Stimulated activated CD4-positive, alpha-beta T cell treated with anti-CD3 and anti-CD28 coated beads, Interleukin-12 subunit alpha, Interleukin-12 subunit beta, amount 100 ng/mL, for 4 hours (primary cell): ENCODE measurements around the gene SIK3.

Experiments
- DNase-seq: peaks from one replicate; pipeline ENCODE4 v3.0.0-alpha.2; 2020

Gene SIK3

DNA sequence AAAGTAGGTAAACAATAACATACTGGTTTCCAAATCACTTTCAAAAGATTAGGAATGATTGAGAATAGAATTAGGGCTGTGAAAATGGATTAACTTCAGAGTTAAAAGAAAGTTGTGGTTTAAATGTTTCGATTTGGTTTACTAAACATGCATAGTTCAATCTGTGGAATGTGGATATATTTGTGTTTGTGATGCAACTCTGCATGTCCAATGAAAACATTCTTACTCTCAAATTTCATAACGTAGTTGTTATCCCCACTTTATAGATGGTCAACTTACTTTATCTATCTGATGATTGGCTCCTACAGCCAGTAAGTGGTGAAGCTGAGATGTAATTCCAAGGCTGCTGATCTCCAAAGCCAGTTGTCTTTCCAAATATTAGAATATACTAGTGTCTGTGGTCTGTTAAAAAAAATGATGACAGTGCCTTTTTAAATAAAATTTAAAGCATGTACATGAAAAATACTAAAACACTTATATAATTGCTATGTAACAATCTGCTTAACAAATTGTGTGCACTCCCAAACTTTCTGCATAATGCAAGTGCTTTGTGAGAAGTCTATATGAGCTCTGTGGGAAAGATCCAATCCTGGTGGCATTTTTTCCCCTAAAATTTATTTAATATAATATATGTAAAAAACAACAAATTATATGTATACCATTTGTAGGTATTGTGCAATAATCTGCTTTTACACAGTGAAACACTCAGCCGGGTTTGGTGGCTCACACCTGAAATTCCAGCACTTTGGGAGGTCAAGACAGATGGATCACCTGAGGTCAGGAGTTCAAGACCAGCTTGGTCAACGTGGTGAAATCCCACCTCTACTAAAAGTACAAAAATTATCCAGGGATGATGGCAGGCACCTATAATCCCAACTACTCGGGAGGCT lies 9.7 kb upstream of the SIK3 start:
- DNase-seq: no peak

DNA sequence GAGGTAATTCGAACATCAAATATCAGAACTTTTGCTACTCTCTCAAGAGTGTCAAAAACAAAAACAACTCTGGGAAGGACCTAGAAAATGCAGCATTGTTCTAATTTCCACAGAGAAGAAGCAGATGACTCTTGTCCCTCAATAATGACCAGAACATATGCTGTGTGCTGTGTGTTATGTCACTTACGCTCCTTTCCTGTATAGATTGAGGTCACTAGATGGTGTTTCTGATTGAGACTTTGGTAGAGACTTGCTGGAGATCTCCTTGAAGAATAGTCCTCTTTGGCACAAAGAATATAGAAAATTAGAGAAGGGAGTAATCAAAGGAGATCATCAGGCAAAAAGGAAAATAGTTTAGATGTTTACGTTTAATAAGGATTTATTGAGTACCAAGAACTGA lies 2.3 kb upstream of the SIK3 start:
- DNase-seq: no peak

DNA sequence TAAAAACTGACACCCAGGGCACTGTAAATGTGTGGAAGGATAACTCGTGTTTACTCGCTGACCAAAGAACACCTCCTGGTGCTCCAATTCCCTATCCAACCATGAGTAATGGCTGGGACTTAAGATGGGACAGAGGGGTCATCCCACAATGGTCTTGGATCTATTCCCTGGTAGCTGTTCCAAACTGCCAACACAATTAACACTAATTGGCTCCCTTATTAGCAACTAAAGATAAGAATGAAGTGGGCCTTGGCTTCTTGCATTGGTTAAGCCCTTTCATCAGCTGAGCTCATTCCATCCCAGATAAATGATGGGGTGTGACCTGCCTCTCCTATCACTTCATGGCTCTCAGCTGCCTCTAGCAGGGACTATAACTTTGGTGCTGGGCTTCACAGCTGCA lies 1.5 kb upstream of the SIK3 start:
- no peak for DNase-seq

DNA sequence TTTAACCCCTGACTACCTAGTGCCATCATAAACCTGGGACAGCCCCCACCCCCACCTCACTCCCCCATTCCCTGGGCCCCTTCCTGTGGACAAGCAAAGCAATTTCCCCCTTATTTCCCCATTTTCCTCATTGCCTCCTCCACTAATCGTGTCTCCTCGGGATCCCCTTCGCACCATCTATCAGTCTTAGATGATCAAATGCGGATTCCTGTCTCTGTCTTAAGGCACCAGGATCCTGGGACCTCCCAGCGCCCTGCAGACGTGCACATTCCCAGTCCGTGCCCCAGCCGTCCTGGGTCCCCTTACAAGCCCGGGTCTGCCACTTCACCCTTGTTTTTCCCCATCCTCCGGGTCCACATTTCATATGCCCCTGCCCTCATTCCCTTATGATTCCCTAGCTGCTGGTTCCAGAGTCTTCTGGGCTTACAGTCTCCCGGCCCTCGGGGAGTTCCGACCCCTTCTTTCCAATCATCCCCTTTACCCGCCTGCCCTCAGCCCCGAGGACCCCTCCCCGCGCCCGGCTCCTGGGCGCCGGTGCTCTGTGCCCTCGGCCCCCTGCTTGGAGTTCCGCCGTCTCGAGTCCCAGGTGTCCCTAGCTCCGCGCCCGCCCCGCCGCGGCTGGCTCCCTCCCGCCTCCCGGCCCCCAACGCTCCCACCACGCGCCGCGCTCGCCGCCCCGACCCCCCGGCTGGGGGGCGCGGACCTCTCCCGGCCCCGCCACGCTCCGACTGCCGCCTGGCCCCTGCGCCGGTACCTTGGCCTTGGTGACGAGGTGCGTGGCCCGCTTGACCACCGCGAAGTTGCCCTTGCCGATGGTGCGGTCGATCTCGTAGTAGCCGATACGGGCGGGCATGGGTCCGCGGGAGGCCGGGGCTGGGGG lies 599 bp downstream of the SIK3 start:
- peak; percentile 32 for DNase-seq

DNA sequence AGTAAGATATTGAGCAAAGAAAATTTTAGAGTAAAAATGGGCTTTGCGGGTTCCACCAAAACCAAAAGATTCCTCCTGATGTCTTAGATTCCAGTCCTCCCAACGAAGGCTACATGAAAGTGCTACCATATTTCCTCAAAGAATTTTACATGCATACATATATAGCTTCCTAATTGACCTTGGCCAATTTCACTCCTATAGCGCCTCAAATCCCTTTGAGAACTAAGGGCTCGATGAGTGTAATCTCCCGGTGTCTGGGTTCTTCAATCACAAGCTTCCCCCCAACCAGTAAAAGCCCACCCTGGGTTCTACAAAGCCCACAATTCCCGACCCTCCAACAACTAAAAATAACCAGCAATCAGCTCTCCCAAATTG lies 1.2 kb downstream of the SIK3 start:
- DNase-seq: no peak

DNA sequence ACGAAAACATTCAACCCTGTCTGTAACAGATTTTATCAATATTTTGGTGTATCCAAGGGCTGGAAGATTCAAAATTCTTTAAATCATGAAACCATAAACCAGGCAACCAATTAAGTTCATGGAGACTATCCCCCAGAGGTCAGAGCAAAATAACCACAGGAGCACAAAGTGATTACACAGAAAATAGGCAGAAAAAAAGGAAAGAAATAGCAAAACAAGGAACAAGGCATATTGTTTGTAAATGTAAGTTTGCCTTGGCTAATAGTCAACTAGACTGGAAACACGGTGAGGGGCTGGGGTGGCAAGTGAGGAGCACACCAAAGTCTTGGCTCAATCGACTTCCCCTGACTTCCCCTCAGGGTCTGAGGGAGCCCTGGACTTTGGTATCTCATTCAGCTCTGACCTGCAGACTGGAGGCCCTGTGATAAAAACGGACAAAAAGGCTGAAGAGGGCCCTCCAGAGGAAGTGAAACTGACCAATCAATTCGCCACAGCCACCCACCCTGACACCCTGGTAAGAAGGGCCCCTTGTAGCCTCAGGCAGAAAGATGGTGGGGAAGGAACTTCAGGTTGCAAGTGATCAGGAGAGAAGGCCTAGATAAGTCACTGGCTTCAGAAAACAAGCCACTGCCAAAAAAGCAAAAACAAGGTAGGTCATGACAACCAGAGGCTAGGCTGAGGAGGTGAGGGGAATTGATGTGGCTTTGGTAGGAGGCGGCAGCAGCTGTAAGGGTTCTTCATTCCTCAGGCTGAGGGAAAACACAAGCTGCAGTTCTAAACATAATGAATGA lies 1.8 kb downstream of the SIK3 start:
- peak; percentile 8 for DNase-seq

DNA sequence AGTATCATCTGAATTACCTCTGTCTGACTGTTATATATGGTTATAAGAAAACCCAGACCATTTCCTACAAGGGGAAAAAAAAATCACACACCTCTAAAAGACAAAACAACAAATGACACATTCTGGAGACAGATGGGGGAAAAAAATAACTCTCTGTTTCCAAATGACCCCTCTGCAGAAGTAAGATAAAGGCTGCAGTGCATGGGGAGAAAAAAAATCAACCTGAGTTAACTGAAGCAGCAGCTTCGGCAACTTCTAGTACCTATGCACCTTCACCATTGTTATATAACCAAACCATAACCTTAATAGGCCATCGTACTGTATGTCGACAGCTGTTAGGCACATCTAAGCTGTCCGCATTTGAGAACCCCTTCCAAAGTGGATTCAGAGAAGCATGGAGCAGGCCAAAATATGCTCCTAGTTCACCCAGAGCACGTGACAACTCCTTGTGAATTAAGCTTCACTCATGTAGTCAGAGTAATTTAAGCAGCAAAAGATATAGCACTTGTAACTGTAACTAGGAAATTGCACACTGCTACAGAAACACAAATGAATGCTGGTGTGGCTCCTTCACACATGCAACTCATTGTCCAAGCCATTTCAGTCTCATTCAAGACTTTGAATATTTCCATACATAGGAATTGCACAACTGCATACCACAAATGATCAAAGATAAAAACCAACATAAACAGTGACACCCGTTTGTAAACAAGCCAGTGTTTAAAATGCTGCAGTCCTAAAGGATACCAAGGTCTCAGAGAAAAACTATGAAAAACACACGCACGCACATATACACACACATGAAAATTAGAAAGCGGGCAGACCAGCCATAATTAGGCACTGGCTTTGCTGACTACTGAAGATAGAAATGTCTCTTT lies 2.7 kb downstream of the SIK3 start:
- DNase-seq: no peak

DNA sequence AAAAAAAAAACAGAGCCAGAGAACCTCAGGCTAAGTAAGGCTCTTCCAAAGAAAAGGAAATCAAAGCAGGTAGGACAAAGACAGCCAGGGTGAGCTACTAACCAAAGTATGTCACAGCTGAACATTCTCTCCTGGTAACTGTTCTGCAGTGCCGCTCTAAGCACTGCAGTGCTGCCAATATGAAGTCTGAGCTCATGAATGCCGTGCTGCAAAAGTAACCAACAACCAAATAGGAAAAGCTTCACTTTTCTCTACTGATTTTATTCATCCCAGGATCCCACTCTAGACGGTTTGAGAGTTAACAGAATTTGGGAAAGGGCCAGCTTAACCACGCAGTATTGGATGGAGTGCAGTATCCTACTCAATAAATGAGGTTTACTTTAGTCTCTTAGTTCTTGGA lies 3.5 kb downstream of the SIK3 start:
- DNase-seq: no peak

DNA sequence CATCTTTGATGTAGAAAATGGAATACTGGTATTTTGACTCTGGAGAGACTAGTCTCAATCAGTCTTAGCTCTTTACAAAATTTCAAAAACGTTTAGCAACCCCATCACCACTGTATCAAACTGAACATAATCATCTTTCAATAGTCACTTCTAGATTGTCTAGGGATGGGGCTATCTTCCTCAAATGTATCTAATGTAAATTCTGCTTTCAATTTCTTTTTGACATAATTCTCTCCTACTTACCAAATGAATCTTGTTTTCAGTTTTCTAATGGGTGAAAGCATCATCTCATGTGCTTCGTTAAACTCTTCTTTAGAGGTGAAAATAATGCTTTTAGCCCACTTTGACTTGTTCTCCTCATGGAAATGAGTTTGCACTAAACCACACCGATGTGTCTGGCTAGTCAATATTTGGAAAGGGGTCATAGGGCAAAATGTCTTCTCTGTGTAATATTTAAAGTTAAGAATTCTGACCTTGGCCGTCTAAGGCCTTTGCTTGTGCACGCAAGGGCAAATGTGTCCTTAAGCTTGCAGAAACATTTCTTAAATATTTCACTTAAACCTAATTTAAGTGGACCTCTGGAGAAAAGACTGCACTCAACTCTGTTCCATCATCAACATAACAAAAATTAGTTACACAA lies 5.2 kb downstream of the SIK3 start:
- DNase-seq: no peak

DNA sequence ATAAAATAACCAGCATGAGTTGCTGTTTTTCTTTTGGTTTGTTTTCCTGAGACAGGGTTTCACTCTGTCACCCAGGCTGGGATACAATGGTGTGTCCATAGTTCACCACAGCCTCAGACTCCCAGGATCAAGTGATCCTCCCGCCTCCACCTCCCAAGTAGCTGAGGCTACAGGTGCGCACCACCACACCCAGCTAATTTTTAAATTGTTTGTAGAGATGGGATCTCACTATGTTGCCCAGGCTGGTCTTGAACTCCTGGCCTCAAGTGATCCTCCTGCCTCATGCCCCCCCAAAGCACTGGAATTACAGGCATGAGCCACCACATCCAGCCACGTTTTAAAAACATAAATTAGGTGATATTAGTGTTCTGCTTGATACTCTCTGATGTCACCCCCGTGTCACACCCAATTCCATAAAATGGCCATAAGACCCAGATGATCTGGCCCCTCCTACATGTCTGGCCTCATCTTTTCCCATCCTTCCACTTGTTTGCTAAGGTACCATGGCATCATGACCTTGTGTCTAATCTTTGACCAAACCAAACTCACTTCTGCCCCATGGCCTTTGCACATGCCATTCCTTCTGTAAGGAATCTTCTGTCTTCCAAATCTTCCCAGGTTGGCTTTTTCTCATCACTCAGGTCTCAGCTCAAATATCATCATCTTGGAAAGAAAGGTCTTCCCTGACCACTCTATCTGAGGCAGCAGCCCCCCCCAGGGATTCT lies 6.3 kb downstream of the SIK3 start:
- no peak for DNase-seq

DNA sequence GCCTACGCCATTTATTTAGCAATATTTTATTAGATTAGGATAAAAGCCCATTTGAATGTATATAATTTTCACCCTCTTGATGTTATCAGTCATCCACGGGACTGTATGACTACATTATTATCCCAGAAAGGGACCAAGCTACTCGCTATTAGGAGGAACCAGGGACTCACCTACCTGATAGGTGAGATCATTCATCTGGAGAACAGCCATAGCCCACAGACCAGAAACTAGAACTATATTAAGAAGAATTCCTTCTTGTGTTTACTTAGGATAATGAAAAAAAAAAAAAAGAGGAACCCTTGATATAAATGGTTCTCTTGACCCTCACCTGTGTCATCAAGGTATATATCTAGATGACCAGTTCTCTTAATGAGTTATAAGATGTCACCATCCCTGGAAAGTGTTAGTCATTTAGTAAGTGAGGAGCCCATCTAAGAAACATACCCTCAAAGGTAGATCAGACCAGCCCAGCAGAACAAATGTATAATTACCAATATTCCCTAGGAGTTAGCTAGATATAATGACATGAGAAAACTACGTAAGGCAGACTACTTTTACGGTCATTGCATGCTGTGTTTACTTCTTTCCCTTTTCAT lies 8.0 kb downstream of the SIK3 start:
- no peak for DNase-seq

DNA sequence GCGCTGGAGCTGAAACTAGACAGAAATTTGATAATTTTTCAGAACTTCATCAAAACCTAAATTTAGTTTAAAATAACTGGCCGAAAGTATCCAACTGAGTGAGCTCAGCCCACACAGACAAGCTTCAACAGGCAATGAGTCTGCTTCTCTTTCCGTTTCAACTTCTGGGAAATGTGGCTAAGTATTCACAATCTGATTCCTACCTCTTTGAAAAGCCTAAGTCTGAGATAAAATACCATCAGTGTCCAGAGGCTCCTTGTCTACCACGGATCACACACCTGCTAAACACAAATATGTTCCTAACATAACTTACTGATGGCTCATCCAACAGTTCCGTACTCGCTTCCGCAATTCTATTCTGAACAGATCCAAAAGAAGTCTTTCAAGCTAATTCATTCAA lies 8.5 kb downstream of the SIK3 start:
- DNase-seq: no peak

DNA sequence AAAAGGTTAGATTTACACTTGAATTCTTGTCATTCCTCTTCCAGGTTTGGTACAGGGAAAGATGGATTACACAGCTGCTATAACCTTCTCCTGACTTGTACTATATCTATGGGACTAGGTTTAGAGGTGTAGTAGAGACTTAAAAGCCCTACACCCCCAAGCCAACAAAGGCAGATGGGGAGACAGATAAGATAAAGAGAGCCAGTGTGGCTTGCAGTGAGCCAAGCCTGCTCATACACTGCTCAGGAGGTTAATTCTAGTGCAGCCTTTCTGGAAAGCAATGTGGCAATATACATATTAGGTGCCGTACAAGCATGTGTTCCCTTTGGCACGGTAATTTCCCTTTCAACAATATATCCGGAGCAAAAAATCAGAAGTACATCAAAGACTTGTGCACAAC lies 10.8 kb downstream of the SIK3 start:
- no peak for DNase-seq

DNA sequence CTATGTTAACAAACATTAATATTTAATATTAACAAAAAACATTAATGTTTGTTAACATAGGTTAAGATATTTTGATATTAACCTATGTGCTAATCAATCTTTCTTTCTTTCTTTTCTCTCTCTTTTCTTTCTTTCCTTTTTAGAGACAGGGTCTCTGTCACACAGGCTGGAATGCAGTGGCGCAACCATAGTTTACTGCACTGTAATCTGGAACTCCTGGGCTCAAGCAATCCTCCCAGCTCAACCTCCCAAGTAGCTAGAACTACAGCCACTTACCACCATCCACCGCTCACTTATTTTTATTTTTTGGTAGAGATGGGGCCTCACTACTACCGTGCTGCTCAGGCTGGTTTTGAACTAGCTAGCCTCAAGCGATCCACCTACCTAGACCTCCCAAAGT lies 13.2 kb downstream of the SIK3 start:
- DNase-seq: no peak

DNA sequence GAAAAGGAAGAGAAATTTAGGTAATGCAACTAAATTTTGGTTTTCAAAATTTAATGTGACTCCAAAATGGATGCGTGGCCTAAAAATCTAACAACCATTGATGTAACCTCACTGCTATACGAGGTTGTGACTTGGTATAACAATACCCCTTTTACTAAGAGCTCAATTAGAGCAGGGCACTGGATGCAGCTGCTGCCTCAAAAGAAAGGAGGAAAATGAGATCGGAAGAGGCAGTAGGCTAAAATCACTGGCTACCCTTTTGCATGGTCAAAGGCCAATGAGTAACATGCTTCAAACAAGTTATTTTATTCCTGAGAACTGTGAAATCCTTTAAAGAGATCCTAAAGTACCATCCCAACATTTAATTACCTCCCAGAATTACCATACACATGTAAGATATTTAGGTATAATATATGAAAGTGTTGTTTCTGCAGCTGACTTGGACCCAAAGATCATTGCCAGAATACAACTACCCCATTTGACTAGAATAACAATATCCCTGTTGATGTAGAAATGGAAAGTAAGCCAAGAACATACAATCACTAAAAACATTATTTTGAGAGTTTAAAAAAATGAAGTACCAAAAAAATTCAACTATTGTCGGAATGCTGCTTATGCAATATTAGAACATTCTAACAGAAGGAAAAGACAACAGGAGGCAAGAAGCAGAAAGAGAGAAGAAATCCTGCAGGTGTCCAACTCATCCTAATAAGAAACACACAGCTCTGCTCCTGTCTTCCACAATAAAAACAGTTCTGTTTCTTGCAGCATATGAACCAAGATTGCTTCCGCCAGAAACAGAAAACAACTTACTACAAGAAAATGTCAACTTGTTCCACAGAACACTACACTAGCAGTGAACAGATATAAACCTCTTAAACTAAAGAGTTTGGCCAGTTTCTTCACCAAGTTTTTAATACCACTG lies 15.0 kb downstream of the SIK3 start:
- DNase-seq: no peak

DNA sequence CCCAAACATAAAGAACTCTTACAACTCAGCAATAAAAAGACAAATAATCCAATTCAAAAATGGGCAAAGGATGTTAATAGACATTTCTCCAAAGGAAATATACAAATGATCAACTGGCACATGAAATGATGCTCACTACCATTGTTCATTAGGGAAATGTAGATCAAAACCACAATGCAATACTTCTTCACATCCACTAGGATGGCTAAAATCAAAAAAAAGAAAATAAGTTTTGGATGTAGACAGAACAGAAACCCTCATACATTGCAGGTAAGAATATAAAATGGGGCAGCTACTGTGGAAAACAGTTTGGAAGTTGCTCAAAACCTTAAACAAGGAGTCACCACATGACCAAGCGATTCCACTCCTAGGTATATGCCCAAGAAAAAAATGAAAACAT lies 16.3 kb downstream of the SIK3 start:
- no peak for DNase-seq

DNA sequence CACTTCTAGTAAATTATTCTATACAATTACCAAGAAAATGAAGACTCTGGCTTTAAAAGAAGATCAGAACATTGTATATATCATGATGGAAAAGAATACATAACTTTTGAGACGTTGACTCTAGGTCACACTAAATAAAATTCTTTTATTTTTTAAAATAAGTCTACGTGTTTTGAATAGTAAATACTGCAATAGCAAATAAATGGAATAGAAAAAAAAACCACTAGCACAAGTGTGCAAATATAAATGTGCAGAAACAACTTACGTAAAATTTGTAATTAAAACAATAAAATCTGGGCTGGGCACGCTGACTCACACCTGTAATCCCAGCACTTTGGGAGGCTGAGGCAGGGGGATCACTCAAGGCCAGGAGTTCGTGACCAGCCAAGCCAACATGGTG lies 17.9 kb downstream of the SIK3 start:
- DNase-seq: no peak

DNA sequence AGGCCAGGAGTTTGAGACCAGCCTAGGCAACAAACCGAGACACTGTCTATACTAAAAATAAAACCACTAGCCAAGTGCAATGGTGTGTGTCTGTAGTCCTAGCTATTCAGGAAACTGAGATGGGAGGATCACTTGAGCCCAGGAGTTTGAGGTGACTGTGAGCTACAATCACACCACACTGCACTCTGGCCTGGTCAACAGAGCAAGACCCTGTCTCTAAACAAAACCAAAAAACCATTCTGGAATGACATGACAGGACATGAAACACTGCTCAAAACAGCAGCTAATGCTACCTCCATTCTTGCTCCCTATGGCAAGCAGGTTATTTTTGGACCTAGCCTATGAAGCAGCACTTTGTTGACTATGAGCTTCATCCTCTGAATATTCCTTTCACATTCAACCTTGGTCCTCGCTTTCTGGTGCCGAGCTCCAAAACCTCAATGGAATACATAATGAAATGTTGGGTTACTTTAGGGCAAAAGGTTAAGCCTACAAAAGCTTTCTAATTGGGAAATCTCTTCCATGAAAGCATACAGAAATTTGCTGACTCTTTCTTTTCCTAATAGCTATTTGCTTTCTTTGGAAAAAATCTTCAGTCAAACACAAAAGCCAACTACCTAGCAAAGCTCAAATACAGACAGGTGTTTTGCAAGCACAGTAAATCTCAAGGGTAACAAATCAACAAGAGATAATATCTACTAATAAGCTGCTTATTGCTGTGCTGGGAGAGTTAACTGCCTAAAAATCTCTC lies 21.1 kb downstream of the SIK3 start:
- no peak for DNase-seq

DNA sequence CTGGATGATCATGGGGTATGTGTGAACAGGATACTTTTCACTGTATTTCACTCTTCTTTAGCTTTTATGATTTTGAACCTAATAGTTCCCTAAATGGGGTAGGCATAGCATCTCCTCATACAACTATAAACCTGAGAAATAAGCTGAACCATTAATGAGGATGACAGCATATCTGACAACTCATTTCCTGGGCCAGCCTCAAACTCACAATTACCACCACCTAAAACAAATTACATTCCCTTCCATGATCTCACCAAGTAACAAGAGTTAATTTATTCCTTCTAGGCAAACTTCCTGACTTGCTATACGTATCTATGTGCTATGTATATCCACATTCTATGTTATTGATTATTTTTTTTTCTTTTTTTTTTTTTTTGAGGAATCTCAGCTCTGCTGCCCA lies 23.0 kb downstream of the SIK3 start:
- DNase-seq: no peak
